GM19468 (cell line): ENCODE data around the gene DLG5.

Experiments
- ATAC-seq: cut with Tn5 transposase; IDR thresholded peaks from one replicate; pipeline ENCODE4 v1.9.1; 2021; ENCODE audit warnings: mild to moderate bottlenecking, moderate library complexity, moderate number of reproducible peaks; ENCODE audit not compliant: unreplicated experiment; ENCODE audit errors: extremely low read depth

Gene DLG5

GRCh38 chr10:77873536-77874380 is 52.8 kb downstream of the DLG5 start:
- ATAC-seq: peak; percentile 52

GRCh38 chr10:77872947-77873535 is 53.5 kb downstream of the DLG5 start:
- no peak for ATAC-seq

- no peak for ATAC-seq
These were observed 54.2 kb downstream of the DLG5 start for GRCh38 chr10:77872151-77872946.

GRCh38 chr10:77869626-77870420 is 56.7 kb downstream of the DLG5 start:
- ATAC-seq: no peak

- no peak for ATAC-seq
These were observed 58.0 kb downstream of the DLG5 start for GRCh38 chr10:77868523-77868922.

GRCh38 chr10:77867124-77867719 is 59.3 kb downstream of the DLG5 start:
- ATAC-seq: no peak

GRCh38 chr10:77866598-77866997 is 60.0 kb downstream of the DLG5 start:
- no peak for ATAC-seq

GRCh38 chr10:77865580-77866324 is 60.8 kb downstream of the DLG5 start:
- ATAC-seq: no peak

- ATAC-seq: no peak
These were observed 62.3 kb downstream of the DLG5 start for GRCh38 chr10:77864151-77864851.

- no peak for ATAC-seq
These were observed 63.1 kb downstream of the DLG5 start for GRCh38 chr10:77863446-77863845.

- no peak for ATAC-seq
These were observed 64.0 kb downstream of the DLG5 start for GRCh38 chr10:77862595-77862994.

GRCh38 chr10:77861366-77861765 is 65.2 kb downstream of the DLG5 start:
- no peak for ATAC-seq

GRCh38 chr10:77859865-77860282 is 66.7 kb downstream of the DLG5 start:
- ATAC-seq: no peak

- no peak for ATAC-seq
These were observed 67.2 kb downstream of the DLG5 start for GRCh38 chr10:77859200-77859864.

- no peak for ATAC-seq
These were observed 69.3 kb downstream of the DLG5 start for GRCh38 chr10:77857272-77857671.

- no peak for ATAC-seq
These were observed 70.0 kb downstream of the DLG5 start for GRCh38 chr10:77856566-77856965.

- no peak for ATAC-seq
These were observed 71.0 kb downstream of the DLG5 start for GRCh38 chr10:77855404-77856155.
